ENCODE data around the gene LPCAT2. TPM values are rescaled to one million over a fixed set of nuclear protein-coding genes. Genes with fewer than 3 reads are reported as not detected.

LPCAT2 gene
- polyA plus RNA-seq, 1 donor from 2014 or later: 0.59 TPM

DNA sequence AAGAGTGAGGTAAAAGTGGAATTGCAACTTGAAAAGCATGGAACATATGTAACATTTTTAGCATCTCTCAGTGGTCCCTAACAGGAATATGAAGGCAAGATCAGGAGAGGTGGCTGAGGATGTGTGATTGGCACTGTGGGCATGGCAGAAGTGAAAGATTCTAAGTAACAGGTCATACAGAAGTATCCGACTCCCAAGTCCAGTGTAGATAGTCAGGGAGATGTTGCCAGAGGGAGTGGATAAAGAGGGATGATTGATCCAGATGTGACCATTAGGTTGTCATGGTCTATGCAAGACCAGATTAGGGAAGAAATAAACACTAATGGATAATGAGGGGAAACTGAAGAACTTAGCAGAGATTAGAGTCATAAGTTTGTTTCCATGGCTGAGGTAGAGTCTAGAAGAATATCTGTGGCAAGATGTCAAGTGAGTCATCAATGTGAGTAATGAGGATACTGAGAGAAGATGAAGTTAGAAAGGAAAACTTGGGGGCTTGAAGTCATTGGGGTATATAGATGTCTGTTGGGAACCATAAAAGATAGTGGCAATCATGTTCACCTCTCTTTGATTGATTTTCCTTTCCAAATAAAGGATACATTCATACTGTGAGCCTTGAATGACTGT, 33.7 kb downstream of the LPCAT2 start:
- Histone ChIP-seq H3K36me3 (ENCODE audit: insufficient read depth, low read length) (no peaks in the 10 kb centered on the region), H3K9me2 (ENCODE audit: insufficient read depth, low read length) (no peaks in the 10 kb centered on the region), H3K27ac (ENCODE audit: low read length) (no peak overlapping the region), H3K79me2 (replicated peaks; ENCODE audit: insufficient read depth, low read length) (no peaks in the 10 kb centered on the region), H3K9ac (ENCODE audit: low read length) (no peak overlapping the region), H2AFZ (ENCODE audit: low read depth, low read length) (no peak overlapping the region), H3K27me3 (ENCODE audit: insufficient read depth, low read depth, low read length) (no peaks in the 10 kb centered on the region), H3K4me2 (ENCODE audit: low read length) (no peak overlapping the region), H3K4me3 (ENCODE audit: low read length) (no peak overlapping the region), H3F3A (ENCODE audit: insufficient read depth, low read length, poor library complexity, severe bottlenecking) (no peaks in the 10 kb centered on the region), H3K9me3 (ENCODE audit: low read length) (no peaks in the 10 kb centered on the region), H4K20me1 (ENCODE audit: insufficient read depth) (no peaks in the 10 kb centered on the region)
- no peak for TF ChIP-seq RAD21 (conservative IDR thresholded peaks at IDR 0.05)
- TF ChIP-seq CTCF (IDR thresholded peaks at IDR 0.05; ENCODE audit: poor library complexity, severe bottlenecking): no peak
- TF ChIP-seq SMC3 (conservative IDR thresholded peaks at IDR 0.05; ENCODE audit: poor library complexity): no peak
- TF ChIP-seq EP300 (conservative IDR thresholded peaks at IDR 0.05; ENCODE audit: poor library complexity, severe bottlenecking): no peak
- TF ChIP-seq MXI1 (conservative IDR thresholded peaks at IDR 0.05; ENCODE audit: poor library complexity, severe bottlenecking): no peak
- TF ChIP-seq EZH2 (IDR thresholded peaks at IDR 0.05; ENCODE audit: borderline replicate concordance, insufficient read depth, low read length, poor library complexity, severe bottlenecking): no peak
- TF ChIP-seq TAF1 (IDR thresholded peaks at IDR 0.05; ENCODE audit: low read depth): no peak
- TF ChIP-seq REST (IDR thresholded peaks at IDR 0.05; ENCODE audit: borderline replicate concordance): no peak
- TF ChIP-seq POLR2AphosphoS5 (IDR thresholded peaks at IDR 0.05): no peak

- H3K79me2 ChIP-seq (replicated peaks; ENCODE audit: insufficient read depth, low read length): no peaks in the 10 kb centered on the region
- H3K9me2 ChIP-seq (ENCODE audit: insufficient read depth, low read length): no peaks in the 10 kb centered on the region
- H2AFZ ChIP-seq (ENCODE audit: low read depth, low read length): no peak overlapping the region
- H4K20me1 ChIP-seq (ENCODE audit: insufficient read depth): no peaks in the 10 kb centered on the region
- TF ChIP-seq EP300 (conservative IDR thresholded peaks at IDR 0.05; ENCODE audit: poor library complexity, severe bottlenecking) (no peak), SMC3 (conservative IDR thresholded peaks at IDR 0.05; ENCODE audit: poor library complexity) (peak; percentile 69), POLR2AphosphoS5 (IDR thresholded peaks at IDR 0.05) (no peak), MXI1 (conservative IDR thresholded peaks at IDR 0.05; ENCODE audit: poor library complexity, severe bottlenecking) (no peak), RAD21 (conservative IDR thresholded peaks at IDR 0.05) (peak; percentile 63), TAF1 (IDR thresholded peaks at IDR 0.05; ENCODE audit: low read depth) (no peak), REST (IDR thresholded peaks at IDR 0.05; ENCODE audit: borderline replicate concordance) (no peak), CTCF (IDR thresholded peaks at IDR 0.05; ENCODE audit: poor library complexity, severe bottlenecking) (peak; percentile 60), EZH2 (IDR thresholded peaks at IDR 0.05; ENCODE audit: borderline replicate concordance, insufficient read depth, low read length, poor library complexity, severe bottlenecking) (no peak)
- no peaks in the 10 kb centered on the region for H3F3A ChIP-seq (ENCODE audit: insufficient read depth, low read length, poor library complexity, severe bottlenecking)
- H3K4me3 ChIP-seq (ENCODE audit: low read length): no peak overlapping the region
- H3K9me3 ChIP-seq (ENCODE audit: low read length): no peaks in the 10 kb centered on the region
- H3K36me3 ChIP-seq (ENCODE audit: insufficient read depth, low read length): no peaks in the 10 kb centered on the region
- H3K27me3 ChIP-seq (ENCODE audit: insufficient read depth, low read depth, low read length): no peaks in the 10 kb centered on the region
- no peak overlapping the region for H3K9ac ChIP-seq (ENCODE audit: low read length)
- no peak overlapping the region for H3K27ac ChIP-seq (ENCODE audit: low read length)
- no peak overlapping the region for H3K4me2 ChIP-seq (ENCODE audit: low read length)
Observed at GRCh38 chr16:55543472-55543871, 34.6 kb downstream of the LPCAT2 start.

Data from neural cell (in vitro differentiated cells).